NOMO-1 (cell line): ENCODE results near the gene CDK11B.
"Not testable (repeated sequence)": the region's sequence is repeated elsewhere in the genome, so short reads cannot be mapped to it uniquely, and the experiment has no call there.

Experiments used
- DNase-seq, 2 experiments: peaks; one replicate each; lab custom pipeline; 2025; ENCODE audit not compliant: unreplicated experiment in 2 of 2; lab: John Stamatoyannopoulos, UW

Gene CDK11B

DNA sequence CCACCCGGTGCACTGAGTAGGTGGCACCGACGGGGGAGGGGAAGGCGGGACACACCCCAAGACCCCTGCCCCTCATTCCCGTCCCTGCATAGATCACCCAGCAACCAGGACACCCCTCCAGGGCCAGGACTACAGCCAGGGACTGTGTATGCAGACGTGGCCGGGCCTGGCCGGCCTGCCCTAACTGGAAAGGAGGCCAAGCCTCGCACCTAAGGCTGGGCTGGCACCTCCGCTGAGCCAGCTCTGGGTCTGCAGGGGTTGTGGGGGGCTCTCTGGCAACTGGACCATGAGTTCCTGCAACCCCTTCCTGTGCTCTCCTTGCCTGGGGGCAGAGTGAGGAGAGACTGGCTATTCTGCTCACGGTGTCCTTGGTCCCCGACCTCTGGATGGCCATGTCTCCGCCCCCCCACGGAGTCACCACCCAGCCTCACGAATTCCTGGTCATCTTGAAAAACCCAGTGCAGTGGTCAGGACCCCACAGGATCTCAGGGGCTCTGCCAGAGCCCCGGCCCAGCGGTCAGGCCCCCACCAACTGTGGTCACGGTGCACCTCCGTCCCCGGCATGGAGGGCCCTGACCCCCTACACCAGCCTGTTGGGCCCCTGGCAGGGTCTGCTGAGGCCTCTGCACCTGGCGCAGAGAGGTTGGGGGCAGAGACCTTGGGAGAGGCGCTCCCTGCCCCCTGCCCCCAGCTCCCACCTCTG lies 57.8 kb downstream of the CDK11B start:
- no peak for DNase-seq

DNA sequence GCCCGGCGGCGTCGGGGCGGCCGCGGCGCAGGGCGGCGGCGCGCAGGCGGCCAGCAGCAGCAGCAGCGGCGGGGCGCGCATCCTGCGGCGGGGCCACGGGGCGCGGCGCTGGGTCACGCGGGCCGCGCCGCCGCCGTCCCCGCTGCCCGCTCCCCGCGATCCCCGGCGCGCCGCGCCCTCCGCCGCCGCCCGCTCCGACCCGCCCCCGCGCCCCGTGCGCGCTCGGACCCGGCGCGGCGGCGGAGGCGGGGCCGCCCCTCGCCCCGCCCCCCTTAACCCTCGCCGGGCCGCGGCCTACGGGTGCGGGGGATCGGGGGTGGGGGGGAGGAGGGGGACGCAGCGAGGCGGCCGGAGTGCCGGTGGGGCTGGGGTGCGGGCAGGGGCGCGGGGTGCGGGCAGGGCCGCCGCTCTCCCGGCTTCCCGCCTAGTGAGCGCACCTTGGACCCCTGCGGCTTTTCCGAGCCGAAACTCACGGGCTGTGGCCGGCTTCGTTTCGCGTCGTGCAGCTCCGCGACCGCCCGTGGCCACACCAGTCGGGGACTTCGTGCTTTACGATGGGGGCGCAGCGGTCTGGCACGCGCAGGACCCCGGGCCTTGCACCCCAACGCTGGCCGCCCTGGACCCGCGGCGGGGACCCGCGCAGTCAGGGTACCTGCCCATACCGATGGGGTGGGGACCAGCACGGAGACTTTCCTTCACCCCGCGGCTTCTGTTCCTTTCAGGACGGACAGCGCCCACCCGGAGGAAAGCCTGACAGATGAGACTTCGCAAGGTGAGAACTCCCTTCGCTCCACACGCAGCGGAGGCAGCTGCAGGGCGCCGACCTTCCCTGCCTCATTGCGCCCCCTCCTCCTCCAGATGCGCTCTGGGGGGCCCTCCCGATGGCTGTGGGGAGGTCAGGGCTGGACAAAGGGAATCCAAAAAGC lies 58.6 kb downstream of the CDK11B start, which contains the start of gene FNDC10:
FNDC10 (minus strand) TSS at position 201 of the 926 bp plus-strand sequence; CDS start at position 81, 120 bp downstream.
- DNase-seq: no peak

DNA sequence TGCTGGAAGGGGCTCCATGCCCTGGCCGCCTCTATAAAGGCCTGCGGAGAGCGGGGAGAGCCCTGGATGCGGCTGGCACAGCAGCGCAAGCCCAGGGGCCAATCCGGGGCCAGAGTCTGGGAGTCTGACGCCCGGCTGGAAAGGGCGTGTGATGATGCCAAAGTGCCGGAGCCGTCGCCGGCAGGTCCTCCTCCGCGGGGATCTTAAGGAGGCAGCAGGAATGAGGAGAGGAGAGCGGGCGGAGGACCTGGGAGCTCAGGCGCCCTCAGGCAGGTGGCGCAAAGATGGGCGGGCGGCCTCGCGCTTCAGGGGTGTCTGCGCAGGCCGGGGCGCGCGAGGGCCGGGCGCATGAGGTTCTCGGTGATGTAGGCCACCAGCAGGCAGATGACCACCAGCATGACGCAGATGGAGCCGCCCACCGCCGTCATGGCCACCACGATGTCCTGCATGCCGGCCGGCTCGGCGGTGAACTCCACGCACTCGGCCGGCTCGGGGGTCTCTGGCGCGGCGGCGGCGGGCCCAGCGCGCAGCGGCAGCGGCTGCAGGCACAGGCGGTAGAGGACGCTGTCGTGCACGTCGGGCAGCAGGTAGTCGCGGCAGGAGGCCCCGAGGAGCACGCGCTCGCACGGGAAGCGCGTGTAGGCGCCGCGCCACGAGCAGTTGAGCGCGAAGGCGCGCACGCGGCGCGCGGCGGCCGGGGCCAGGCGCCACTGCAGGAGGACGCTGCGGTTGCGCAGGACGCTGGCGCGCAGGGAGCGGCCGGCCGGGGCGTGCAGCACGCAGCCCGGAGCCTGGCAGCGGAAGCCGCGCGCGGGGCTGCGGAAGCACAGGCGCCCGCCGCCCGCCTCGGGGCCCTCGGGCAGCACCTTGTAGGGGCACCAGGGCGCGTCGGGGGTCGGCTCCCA lies 59.5 kb downstream of the CDK11B start:
- peak in 1 of 2 experiments; percentile 59 for DNase-seq

DNA sequence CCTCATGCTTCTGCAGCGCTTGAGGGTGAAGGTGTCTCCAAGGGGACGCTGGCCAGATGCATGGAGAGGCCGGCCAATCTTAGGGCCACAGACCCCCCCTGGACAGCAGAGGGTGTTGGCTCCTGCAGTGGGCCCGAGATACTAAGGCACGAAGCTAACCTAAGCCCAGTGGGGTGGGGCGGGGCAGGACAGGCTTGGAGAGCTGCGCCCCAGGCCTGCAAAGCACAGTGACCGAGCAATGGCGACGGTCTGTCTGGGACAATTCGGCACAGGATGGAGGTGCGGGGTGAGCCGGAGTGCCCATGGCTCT lies 60.1 kb downstream of the CDK11B start:
- no peak for DNase-seq

DNA sequence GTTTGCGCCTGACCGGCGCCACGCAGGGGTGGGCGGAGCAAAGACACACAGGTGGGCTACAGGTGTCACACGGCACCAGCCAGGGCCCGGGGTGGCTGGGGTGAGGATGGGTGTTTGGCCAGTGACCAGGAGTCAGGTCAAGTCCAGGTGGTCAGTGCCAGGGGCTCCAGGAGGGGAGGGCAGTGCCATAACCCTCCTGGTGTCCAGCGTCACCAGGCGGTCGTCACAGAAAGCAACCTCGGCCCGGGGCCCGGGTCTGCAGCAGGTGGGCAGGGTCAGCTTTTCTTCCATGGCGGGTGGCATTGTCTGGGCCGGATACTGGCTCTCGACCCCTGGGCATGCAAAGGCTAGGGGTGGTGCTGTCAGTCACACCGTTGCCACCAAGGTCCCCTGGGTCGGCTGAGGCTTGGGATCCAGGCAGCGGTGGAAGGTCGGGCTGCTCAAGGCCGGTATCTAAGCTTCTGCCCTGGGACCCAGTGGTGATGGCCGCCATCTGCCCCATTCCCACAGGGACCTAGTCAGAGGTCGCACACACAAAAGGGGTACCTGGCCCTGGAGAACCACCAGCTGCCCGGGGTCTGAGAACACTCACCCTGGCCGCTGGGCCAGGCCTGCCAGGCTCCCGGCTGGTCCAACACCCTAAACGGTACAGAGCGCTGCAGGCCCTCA lies 60.6 kb downstream of the CDK11B start:
- DNase-seq: no peak

DNA sequence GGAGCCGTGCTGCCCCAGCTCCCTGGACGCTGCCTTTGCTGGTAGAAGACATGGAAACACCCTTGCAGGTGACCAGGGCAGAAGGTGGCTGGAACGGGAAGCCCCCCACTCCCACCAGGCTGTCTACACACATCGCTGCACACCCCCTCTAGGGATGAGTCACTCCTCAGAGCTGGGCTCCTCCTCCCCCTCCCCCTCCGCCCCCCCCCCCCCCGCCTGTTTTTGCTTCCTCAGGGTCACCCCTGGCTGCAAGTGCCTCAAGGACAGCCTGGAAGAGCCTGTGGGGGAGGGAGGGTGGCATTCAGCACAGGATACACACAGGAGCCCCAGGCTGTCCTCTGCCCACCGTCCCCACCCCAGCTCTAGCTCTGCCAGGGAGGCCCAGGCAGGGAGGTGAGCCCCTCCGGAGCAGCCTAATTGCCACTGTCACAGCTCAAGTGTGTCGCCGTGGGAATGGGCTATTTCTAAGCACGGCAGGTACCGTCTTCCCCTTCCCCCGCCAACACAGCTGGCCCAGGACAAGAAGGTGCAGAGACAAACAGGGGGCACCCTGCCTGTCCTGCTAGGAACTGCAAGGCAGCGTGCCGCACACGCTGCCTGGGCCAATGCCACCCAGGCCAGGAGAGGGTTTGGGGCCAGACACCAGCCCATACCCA lies 61.4 kb downstream of the CDK11B start:
- DNase-seq: no peak

DNA sequence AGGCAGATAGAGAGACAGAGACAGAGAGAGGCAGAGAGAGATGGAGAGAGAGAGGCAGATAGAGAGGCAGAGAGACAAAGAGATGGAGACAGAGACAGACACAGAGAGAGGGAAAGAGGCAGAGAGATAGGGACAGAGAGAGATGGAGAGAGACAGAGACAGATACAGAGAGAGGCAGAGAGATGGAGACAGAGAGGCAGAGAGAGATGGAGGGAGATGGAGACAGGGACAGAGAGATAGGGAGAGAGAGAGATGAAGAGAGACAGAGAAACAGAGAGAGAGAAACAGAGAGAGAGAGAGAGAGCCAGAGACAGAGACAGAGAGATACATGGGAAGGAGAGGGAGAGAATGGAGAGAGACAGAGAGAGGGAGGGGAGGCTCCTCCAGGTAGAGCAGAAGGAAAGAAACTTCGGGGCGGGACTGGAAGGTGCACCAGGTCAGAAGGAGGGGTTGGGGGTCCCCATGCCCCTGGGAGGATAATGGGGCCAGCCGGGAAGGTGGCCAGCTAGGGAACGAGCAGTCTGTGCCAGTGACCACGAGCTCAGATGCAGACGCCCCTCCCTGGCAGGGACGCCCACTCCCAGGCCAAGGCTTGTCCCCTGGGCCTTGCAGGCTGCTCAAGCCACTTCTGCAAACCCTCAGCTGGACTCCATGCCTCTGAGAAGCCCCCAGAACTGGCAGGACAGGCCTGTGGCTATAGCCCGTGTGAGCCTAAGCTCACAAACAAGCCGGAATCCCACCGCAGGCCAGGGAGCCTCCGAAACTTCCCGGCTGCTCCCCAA lies 62.1 kb downstream of the CDK11B start:
- DNase-seq: no peak

DNA sequence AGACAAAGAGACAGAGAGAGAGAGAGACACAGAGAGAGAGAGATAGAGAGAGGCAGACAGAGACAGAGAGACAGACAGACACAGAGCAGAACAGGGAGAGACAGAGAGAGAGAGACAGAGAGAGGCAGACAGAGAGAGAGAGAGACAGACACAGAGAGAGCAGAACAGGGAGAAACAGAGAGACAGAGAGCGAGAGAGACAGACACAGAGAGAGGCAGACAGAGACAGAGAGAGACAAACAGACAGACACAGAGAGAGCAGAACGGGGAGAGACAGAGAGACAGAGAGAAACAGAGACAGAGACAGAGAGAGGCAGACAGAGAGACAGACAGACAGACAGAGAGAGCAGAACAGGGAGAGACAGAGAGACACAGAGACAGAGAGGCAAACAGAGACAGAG lies 63.5 kb downstream of the CDK11B start:
- DNase-seq: not testable (repeated sequence)

DNA sequence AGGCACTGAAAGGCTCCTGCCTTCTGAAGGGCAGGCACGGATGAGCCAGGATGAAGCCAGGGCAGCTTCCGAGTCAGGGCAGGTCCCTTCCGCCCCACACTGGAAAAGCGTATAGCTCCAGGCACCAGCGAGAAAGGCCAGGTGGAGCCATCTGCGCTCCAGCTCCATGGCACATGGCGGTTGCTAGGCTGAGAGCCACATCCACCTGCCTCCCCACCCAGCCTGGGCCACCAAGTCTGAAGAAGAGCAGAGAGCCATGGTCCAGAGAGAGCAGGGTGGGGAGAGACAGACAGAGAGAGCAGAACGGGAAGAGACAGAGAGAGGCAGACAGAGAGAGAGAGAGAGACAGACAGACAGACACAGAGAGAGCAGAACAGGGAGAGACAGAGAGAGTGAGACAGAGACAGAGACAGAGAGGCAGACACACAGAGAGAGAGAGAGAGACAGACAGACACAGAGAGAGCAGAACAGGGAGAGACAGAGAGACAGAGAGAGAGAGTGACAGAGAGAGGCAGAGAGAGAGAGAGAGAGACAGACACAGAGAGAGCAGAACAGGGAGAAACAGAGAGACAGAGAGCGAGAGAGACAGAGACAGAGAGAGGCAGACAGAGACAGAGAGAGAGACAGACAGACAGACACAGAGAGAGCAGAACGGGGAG lies 64.1 kb downstream of the CDK11B start:
- no peak for DNase-seq

DNA sequence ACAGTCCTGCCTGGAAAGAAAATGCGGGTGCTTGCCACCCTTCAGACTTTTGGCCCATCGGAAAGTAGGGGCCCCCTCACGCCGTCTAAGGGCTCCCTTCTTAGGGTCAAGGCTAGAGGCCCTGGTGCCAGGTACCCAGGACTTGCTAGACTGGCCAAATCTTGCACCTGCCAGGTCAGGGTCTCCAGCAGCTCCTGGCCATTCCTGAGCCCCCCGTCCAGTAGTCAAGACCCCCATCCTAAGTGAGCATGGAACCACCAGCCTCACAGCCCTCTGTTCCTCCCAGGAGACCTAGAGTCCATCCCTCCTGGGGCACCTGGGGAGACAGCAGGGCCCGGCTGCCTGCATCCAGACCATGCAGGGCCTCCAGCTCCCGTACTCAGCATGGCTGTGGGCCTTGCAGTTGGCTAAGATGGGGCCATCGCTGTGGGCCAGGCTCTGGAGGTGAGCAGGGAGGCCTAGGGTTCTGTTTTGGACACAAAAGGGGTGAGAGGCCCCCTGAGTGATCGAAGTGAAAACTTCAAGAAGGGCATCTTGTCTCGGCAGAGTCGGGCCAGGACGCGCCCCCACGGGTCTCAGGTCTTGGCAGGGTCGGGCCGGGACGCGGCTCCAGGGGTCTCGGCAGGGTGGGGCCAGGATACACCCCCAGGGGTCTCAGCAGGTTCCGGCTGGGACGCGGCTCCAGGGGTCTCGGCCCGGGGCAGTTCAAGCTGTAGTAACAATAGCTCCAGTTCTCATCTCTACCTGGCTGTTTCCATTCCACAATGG lies 64.8 kb downstream of the CDK11B start:
- no peak for DNase-seq

DNA sequence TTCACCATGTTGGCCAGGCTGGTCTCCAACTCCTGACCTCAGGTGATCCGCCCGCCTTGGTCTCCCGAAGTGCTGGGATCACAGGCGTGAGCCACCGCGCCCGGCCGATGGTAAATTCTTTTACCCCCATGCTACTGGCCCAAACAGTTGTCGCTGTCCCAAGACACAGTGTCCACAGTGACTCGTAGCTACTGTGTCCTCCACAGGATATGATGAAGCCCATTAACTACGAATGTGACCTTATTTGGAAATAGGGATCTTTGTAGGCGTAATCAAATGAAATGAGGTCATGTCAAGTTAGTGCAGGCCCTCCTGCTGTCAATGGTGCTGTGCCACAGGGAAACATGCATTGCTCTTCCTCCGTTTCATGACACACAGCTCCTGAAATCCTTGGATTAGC lies 67.4 kb downstream of the CDK11B start:
- DNase-seq: no peak
